Hepatocyte (in vitro differentiated cells): ENCODE results near the gene PIK3R6. TPM values are rescaled to one million over a fixed set of nuclear protein-coding genes. Genes with fewer than 3 reads are reported as not detected.

Source experiments
- DNase-seq: peaks from one replicate; pipeline ENCODE4 v3.0.0-alpha.2; 2016; ENCODE audit warnings: low spot score
- H2AFZ ChIP-seq: fragments of 200-600 bp; sonication (generic); 2 replicates; pipeline ENCODE4 v1.6.0; 2016; ENCODE audit warnings: antibody characterized with exemption, mild to moderate bottlenecking
- H3K27ac ChIP-seq: fragments of 200-600 bp; sonication (generic); 2 replicates; pipeline ENCODE4 v1.5.1; 2016; ENCODE audit warnings: mild to moderate bottlenecking
- H3K27me3 ChIP-seq: fragments of 200-600 bp; sonication (generic); 2 replicates; pipeline ENCODE4 v1.6.1; 2016
- H3K36me3 ChIP-seq: fragments of 200-600 bp; sonication (generic); replicated peaks from 2 replicates; pipeline ENCODE4 v1.5.1; 2016; ENCODE audit warnings: low read depth; ENCODE audit not compliant: insufficient read depth
- H3K4me1 ChIP-seq: fragments of 200-600 bp; sonication (generic); 2 replicates; pipeline ENCODE4 v1.5.1; 2016; ENCODE audit warnings: mild to moderate bottlenecking, moderate library complexity; ENCODE audit not compliant: insufficient read depth
- H3K4me2 ChIP-seq: fragments of 200-600 bp; sonication (generic); 2 replicates; pipeline ENCODE4 v1.6.0; 2016
- H3K4me3 ChIP-seq: fragments of 200-600 bp; sonication (generic); 2 replicates; pipeline ENCODE4 v1.5.1; 2016; ENCODE audit warnings: mild to moderate bottlenecking
- H3K79me2 ChIP-seq: fragments of 200-600 bp; sonication (generic); 2 replicates; pipeline ENCODE4 v1.6.0; 2017; ENCODE audit warnings: mild to moderate bottlenecking
- H3K9me2 ChIP-seq: fragments of 200-600 bp; sonication (generic); replicated peaks from 2 replicates; pipeline ENCODE4 v1.6.0; 2017; ENCODE audit warnings: mild to moderate bottlenecking; ENCODE audit not compliant: insufficient read depth
- H3K9me3 ChIP-seq: fragments of 200-600 bp; sonication (generic); 2 replicates; pipeline ENCODE4 v1.5.1; 2016; ENCODE audit warnings: low read depth, mild to moderate bottlenecking
- H4K20me1 ChIP-seq: fragments of 200-600 bp; sonication (generic); 2 replicates; pipeline ENCODE4 v1.6.0; 2016; ENCODE audit warnings: mild to moderate bottlenecking; ENCODE audit not compliant: insufficient read depth, poor library complexity, severe bottlenecking
- EZH2 ChIP-seq: fragments of 200-600 bp; sonication (generic); IDR thresholded peaks from 2 replicates; pipeline ENCODE4 v1.6.1; 2016; ENCODE audit warnings: antibody characterized with exemption, mild to moderate bottlenecking, borderline replicate concordance
- EZH2phosphoT487 ChIP-seq: fragments of 200-600 bp; sonication (generic); IDR thresholded peaks from one replicate; pipeline ENCODE4 v1.6.1; 2018; ENCODE audit warnings: antibody characterized with exemption, mild to moderate bottlenecking, low read depth, moderate library complexity; ENCODE audit not compliant: unreplicated experiment, severe bottlenecking
- WGBS: methylation state at CpG from one replicate; pipeline ENCODE4 v1.1.6; 2016; ENCODE audit warnings: low lambda C conversion rate; ENCODE audit errors: missing lambda C conversion rate; 5-methylcytosine and 5-hydroxymethylcytosine counted together
- polyA plus RNA-seq: library from polyadenylated mRNA; unstranded; fragments of >200 nt; fragmentation: Nextera tagmentation; extraction: Ambion mirVana; gene quantifications from 2 replicates; pipeline ENCODE4 v1.2.1, GENCODE V29; 2016
- total RNA-seq: library from RNA; depleted of rRNA; stranded (reverse); fragments of >200 nt; gene quantifications from 2 replicates; pipeline ENCODE4 v1.2.3, GENCODE V29; 2014
- TF ChIP-seq, protein P1 (sequence below): fragments of 200-600 bp; sonication (generic); IDR thresholded peaks from 2 replicates; pipeline ENCODE4 v1.5.1; 2016; ENCODE audit warnings: antibody characterized with exemption, mild to moderate bottlenecking; ENCODE audit not compliant: poor library complexity

Gene PIK3R6
- total and polyA plus RNA-seq, 2 experiments from 2014 or later = 0.07 to 0.10 TPM

DNA sequence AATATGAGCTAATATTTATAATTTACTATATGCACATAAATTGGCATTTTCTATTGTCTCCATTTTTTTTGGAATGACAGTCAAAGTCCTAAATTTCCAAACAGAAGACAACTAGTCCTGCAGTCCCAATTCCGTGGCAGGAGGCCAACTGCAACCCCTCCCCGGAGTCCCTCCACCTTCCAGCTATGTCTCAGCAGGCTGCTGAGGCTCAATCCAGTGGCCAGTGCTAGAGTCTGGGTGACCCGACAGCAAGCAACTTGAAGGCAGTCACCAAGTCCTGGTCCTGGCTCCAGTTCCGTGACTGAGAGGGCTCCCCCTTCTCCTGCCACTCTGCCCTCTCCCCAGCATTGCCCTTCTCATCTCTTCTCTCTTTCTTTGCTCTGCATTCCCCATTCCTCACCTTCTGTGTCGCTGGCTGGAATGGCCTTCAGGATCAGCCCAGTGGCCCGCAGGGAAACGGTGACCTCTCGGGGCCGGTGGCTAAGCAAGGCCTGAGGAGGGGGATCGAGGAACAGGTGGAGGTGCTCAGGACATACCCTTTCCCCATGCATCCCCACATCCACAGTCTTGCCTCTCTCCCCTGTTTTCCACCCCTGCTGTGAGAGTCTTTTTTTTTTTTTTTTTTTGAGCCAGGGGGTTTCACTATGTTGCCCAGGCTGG lies 45.9 kb downstream of the PIK3R6 start:
- Histone ChIP-seq H3K4me1 (no peaks in the 10 kb centered on the region), H2AFZ (no peak overlapping the region), H3K4me2 (no peak overlapping the region), H3K79me2 (no peaks in the 10 kb centered on the region), H3K4me3 (no peak overlapping the region), H4K20me1 (no peaks in the 10 kb centered on the region), H3K9me3 (no peaks in the 10 kb centered on the region), H3K9me2 (no peaks in the 10 kb centered on the region), H3K27me3 (peaks cover 2% of the 10 kb centered on the region), H3K36me3 (no peaks in the 10 kb centered on the region), H3K27ac (no peak overlapping the region)
- no peak for DNase-seq
- 88% methylated on average over 10 of the region's 10 CpGs for WGBS
- TF ChIP-seq EZH2phosphoT487 (no peak), EZH2 (no peak)
- TF ChIP-seq, protein P1, sequence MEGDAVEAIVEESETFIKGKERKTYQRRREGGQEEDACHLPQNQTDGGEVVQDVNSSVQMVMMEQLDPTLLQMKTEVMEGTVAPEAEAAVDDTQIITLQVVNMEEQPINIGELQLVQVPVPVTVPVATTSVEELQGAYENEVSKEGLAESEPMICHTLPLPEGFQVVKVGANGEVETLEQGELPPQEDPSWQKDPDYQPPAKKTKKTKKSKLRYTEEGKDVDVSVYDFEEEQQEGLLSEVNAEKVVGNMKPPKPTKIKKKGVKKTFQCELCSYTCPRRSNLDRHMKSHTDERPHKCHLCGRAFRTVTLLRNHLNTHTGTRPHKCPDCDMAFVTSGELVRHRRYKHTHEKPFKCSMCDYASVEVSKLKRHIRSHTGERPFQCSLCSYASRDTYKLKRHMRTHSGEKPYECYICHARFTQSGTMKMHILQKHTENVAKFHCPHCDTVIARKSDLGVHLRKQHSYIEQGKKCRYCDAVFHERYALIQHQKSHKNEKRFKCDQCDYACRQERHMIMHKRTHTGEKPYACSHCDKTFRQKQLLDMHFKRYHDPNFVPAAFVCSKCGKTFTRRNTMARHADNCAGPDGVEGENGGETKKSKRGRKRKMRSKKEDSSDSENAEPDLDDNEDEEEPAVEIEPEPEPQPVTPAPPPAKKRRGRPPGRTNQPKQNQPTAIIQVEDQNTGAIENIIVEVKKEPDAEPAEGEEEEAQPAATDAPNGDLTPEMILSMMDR = no peak

DNA sequence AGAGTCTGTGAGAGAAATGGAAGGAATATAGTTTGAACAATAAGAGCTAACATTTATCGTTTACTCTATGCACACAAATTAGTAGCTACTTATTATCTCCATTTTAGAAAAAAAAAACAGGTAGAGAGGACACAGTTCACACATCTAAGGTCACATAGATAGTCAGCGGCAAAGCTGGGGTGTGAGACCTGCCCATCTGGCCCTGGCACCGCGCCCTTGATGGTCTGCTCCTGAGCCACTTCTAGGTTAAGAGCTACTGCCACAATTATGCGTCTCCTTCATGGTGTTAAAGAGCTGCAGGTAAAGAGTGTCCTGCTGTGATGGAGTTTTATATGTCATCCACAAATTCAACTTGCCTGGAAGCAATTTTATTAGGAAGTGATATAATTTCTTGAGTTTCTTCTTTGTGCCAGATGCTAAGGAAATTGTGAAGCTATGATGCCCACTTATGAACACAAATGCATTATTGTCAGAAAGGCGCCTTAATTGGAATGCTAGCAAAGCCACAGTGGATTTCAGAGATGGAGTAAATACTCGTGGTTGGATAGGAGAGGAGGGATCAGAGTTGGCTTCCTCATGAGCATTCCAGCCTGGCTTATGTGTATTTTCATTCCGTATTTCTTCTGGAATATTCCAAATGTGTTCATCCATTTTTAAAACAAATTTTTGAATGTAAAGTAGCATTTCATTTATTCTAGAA lies 47.0 kb downstream of the PIK3R6 start:
- Histone ChIP-seq H3K4me1 (no peaks in the 10 kb centered on the region), H4K20me1 (no peaks in the 10 kb centered on the region), H3K9me2 (no peaks in the 10 kb centered on the region), H3K4me2 (no peak overlapping the region), H3K36me3 (no peaks in the 10 kb centered on the region), H3K27me3 (peaks cover 13% of the 10 kb centered on the region), H2AFZ (no peak overlapping the region), H3K9me3 (no peaks in the 10 kb centered on the region), H3K4me3 (no peak overlapping the region), H3K27ac (no peak overlapping the region), H3K79me2 (no peaks in the 10 kb centered on the region)
- TF ChIP-seq EZH2phosphoT487 = no peak
- no peak for TF ChIP-seq EZH2
- TF ChIP-seq, protein P1 = no peak
- no peak for DNase-seq
- WGBS = 82% methylated on average over 8 of the region's 8 CpGs

DNA sequence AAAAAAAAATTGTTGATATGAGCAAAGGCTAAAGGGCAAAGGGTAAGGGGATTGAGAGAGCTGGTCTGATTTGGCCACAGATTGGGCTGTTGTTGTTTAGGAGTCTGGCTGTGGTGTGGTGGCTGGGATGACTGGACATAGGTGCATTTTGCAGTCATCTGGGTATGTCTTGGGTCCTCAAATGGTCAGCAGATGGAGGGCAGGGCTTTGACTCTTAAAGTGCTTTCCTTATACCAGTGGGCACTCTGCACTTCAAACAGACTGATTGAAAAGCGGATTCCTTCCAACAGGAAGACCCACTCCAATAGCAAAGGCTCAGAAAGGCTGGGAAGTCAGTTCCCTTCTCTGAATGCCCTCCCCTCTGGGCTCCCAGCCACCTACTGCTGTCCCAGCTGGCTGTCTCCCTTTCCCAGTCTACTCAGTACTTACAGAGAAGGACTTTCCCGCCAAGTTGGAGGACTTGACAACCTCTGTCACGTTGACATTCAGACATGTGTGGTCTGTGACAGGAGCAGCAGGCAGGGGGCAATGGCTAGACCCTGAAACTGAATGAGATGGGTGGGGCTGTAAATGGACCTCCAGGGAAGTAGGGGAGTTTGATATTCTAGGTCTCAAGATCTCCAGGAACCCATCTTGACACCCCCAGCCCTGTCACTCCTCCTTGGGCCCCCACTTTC lies 48.7 kb downstream of the PIK3R6 start:
- Histone ChIP-seq H4K20me1 (no peaks in the 10 kb centered on the region), H3K9me3 (no peaks in the 10 kb centered on the region), H3K9me2 (no peaks in the 10 kb centered on the region), H3K79me2 (no peaks in the 10 kb centered on the region), H3K4me2 (no peak overlapping the region), H3K27ac (no peak overlapping the region), H3K36me3 (no peaks in the 10 kb centered on the region), H3K4me3 (no peak overlapping the region), H3K4me1 (no peaks in the 10 kb centered on the region), H3K27me3 (peaks cover 15% of the 10 kb centered on the region), H2AFZ (no peak overlapping the region)
- WGBS = 57% methylated on average over 3 of the region's 3 CpGs
- TF ChIP-seq EZH2 (no peak), EZH2phosphoT487 (no peak)
- TF ChIP-seq, protein P1 = no peak
- no peak for DNase-seq
